Keratinocyte (primary cell): ENCODE results near the gene PLS3. TPM values are rescaled to one million over a fixed set of nuclear protein-coding genes. Genes with fewer than 3 reads are reported as not detected.

Source experiments
- DNase-seq: peaks from one replicate; pipeline ENCODE4 v3.0.0-alpha.2; 2011; ENCODE audit warnings: low read depth, missing footprints, low spot score
- FAIRE-seq: peaks from 2 replicates; lab custom pipeline; 2011; peaks lifted over from hg19 to GRCh38; lab: Jason Lieb, UNC
- H2AFZ ChIP-seq: 2 replicates; pipeline ENCODE4 v1.6.0; 2012; ENCODE audit warnings: low read length, control low read depth, inconsistent platforms; ENCODE audit not compliant: control insufficient read depth
- H3K27ac ChIP-seq: 2 replicates; pipeline ENCODE4 v1.5.1; 2011; ENCODE audit warnings: low read length; ENCODE audit not compliant: control insufficient read depth, insufficient read depth
- H3K27me3 ChIP-seq: 3 replicates; pipeline ENCODE4 v1.6.0; 2011; ENCODE audit warnings: low read length; ENCODE audit not compliant: control insufficient read depth, insufficient read depth; ENCODE audit errors: extremely low read depth
- H3K36me3 ChIP-seq, 2 experiments: 2 replicates in 1 of 2; 3 replicates in 1 of 2; pipeline ENCODE4 v1.5.1; 2011; ENCODE audit warnings: low read length in 2 of 2, mild to moderate bottlenecking in 1 of 2; ENCODE audit not compliant: control insufficient read depth in 2 of 2, insufficient read depth in 2 of 2; ENCODE audit errors: extremely low read depth in 1 of 2
- H3K4me1 ChIP-seq: 3 replicates; pipeline ENCODE4 v1.5.1; 2011; ENCODE audit warnings: low read length; ENCODE audit not compliant: control insufficient read depth, insufficient read depth; ENCODE audit errors: extremely low read depth
- H3K4me2 ChIP-seq: 3 replicates; pipeline ENCODE4 v1.6.0; 2011; ENCODE audit warnings: low read depth, low read length; ENCODE audit not compliant: control insufficient read depth, insufficient read depth; ENCODE audit errors: extremely low read depth
- H3K4me3 ChIP-seq, 3 experiments: fragments of 200-600 bp in 1 of 3; sonication (generic) in 1 of 3; 2 replicates in 2 of 3; 3 replicates in 1 of 3; pipeline ENCODE4 v1.5.1; 2011 to 2016; ENCODE audit warnings: low read length in 3 of 3, mild to moderate bottlenecking in 3 of 3, control low read depth in 2 of 3, inconsistent platforms in 1 of 3, low read depth in 1 of 3, mixed read lengths in 1 of 3, mixed run types in 1 of 3, moderate library complexity in 1 of 3; ENCODE audit not compliant: control insufficient read depth in 2 of 3, insufficient read depth in 2 of 3; ENCODE audit errors: extremely low read depth in 1 of 3
- H3K79me2 ChIP-seq: 2 replicates; pipeline ENCODE4 v1.6.0; 2012; ENCODE audit warnings: low read length; ENCODE audit not compliant: control insufficient read depth, insufficient read depth
- H3K9ac ChIP-seq: 3 replicates; pipeline ENCODE4 v1.6.0; 2011; ENCODE audit warnings: low read length; ENCODE audit not compliant: control insufficient read depth, insufficient read depth; ENCODE audit errors: extremely low read depth
- H3K9me1 ChIP-seq: 3 replicates; pipeline ENCODE4 v1.6.0; 2011; ENCODE audit warnings: low read length; ENCODE audit not compliant: control insufficient read depth, insufficient read depth; ENCODE audit errors: extremely low read depth
- H3K9me3 ChIP-seq: 2 replicates; pipeline ENCODE4 v1.5.1; 2012; ENCODE audit warnings: low read depth, low read length; ENCODE audit not compliant: control insufficient read depth
- H4K20me1 ChIP-seq: 3 replicates; pipeline ENCODE4 v1.6.0; 2011; ENCODE audit warnings: low read length; ENCODE audit not compliant: control insufficient read depth, insufficient read depth; ENCODE audit errors: extremely low read depth
- CTCF ChIP-seq, 3 experiments: IDR thresholded peaks in 1 of 3; conservative IDR thresholded peaks in 1 of 3; optimal IDR thresholded peaks in 1 of 3; 2 replicates in 2 of 3; 3 replicates in 1 of 3; pipeline versions ENCODE3 to v1.5.1; 2011; ENCODE audit warnings: low read length in 3 of 3, mild to moderate bottlenecking in 3 of 3, moderate library complexity in 2 of 3, control low read depth in 1 of 3, inconsistent platforms in 1 of 3; ENCODE audit not compliant: insufficient read depth in 2 of 3; ENCODE audit errors: extremely low read depth in 1 of 3
- EZH2 ChIP-seq: IDR thresholded peaks from one replicate; pipeline ENCODE4 v1.6.1; 2012; ENCODE audit warnings: inconsistent platforms, mild to moderate bottlenecking, low read length, moderate library complexity
- dilution Hi-C: fragments of 300-500 bp; cut with MboI; formaldehyde crosslinking; loops from one replicate; pipeline ENCODE4 v1.7.0; 2020; ENCODE audit warnings: low sequenced_read_pairs; ENCODE audit not compliant: extremely low pct_ligation_motif_present
- polyA plus RNA-seq, 5 experiments: library from polyadenylated mRNA; depleted of rRNA in 3 of 5; stranded (reverse) in 3 of 5; stranded (forward) in 1 of 5; unstranded in 1 of 5; fragments of >200 nt; gene quantifications; 1 replicate in 1 of 5; 2 replicates in 3 of 5; 3 replicates in 1 of 5; pipeline versions ENCODE4 v1.2.1 to v1.2.3, GENCODE V29; 2011 to 2012; ENCODE audit warnings: missing spikeins in 2 of 5, low read depth in 1 of 5, low replicate concordance in 1 of 5

PLS3 gene
- polyA plus RNA-seq, 1 donor (not counting 4 experiments of a cell fraction or from before 2014, with no cell fraction given) = 457 TPM

- no peaks in the 10 kb centered on the region for H3K9me1 ChIP-seq
- dilution Hi-C loops = no loop called here
- DNase-seq (no peak), FAIRE-seq (no peak)
- TF ChIP-seq CTCF (optimal IDR thresholded peaks at IDR 0.05 in 1 of 3, IDR thresholded peaks at IDR 0.05 in 1 of 3, conservative IDR thresholded peaks at IDR 0.05 in 1 of 3; ENCODE audit: extremely low read depth in 1 of 3, insufficient read depth in 2 of 3, low read length in 3 of 3) = no peak
- no peak for TF ChIP-seq EZH2
- peak overlapping the region; percentile 93 for H3K9ac ChIP-seq
- peak overlapping the region; percentile 62 to 81 (median 80) for H3K4me3 ChIP-seq
- peaks cover 20% of the 10 kb centered on the region for H3K4me1 ChIP-seq
- H3K27ac ChIP-seq = peak overlapping the region; percentile 88
- peak overlapping the region; percentile 76 for H3K4me2 ChIP-seq
- peaks cover 49% of the 10 kb centered on the region for H3K79me2 ChIP-seq
- peaks cover 24% of the 10 kb centered on the region for H3K27me3 ChIP-seq
- H3K9me3 ChIP-seq = no peaks in the 10 kb centered on the region
- no peak overlapping the region for H2AFZ ChIP-seq
- H3K36me3 ChIP-seq = no peaks in the 10 kb centered on the region
- H4K20me1 ChIP-seq = no peaks in the 10 kb centered on the region
Observed at GRCh38 chrX:115561605-115562479, 868 bp downstream of the PLS3 start.

DNA sequence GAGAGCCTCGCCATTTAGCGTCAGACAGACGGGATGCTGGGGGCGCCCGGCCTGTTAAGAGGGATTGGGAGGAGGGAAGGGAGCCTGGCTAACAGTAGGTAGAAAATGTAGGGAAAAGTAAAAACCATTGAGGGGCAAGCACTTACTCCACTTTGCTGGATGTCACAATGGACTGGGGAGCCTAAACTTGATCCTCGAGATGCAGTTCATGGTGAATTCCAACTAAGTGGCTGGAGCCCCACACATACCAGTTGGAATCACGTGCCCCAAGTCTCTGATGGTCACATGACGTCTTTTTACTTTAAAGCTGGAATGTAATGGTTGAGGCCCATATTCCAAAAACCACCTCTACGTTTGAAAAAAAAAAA, 1.5 kb downstream of the PLS3 start:
- H3K27me3 ChIP-seq = peaks cover 24% of the 10 kb centered on the region
- H3K79me2 ChIP-seq = peaks cover 56% of the 10 kb centered on the region
- FAIRE-seq (no peak), DNase-seq (no peak)
- H3K27ac ChIP-seq = peak overlapping the region; percentile 88
- H3K4me2 ChIP-seq = peak overlapping the region; percentile 76
- no peaks in the 10 kb centered on the region for H3K36me3 ChIP-seq
- no peaks in the 10 kb centered on the region for H3K9me1 ChIP-seq
- peak overlapping the region; percentile 62 to 81 (median 80) for H3K4me3 ChIP-seq
- TF ChIP-seq EZH2 (no peak), CTCF (optimal IDR thresholded peaks at IDR 0.05 in 1 of 3, IDR thresholded peaks at IDR 0.05 in 1 of 3, conservative IDR thresholded peaks at IDR 0.05 in 1 of 3; ENCODE audit: extremely low read depth in 1 of 3, insufficient read depth in 2 of 3, low read length in 3 of 3) (no peak)
- H2AFZ ChIP-seq = no peak overlapping the region
- no peaks in the 10 kb centered on the region for H4K20me1 ChIP-seq
- no peaks in the 10 kb centered on the region for H3K9me3 ChIP-seq
- dilution Hi-C loops = no loop called here
- H3K4me1 ChIP-seq = peaks cover 20% of the 10 kb centered on the region
- peak overlapping the region; percentile 93 for H3K9ac ChIP-seq
